ENCODE measurements around the gene ZCCHC12. TPM values are rescaled to one million over a fixed set of nuclear protein-coding genes. Genes with fewer than 3 reads are reported as not detected.

ZCCHC12 gene
- total RNA-seq, 1 experiment from 2014 or later, result 0.89 TPM

DNA sequence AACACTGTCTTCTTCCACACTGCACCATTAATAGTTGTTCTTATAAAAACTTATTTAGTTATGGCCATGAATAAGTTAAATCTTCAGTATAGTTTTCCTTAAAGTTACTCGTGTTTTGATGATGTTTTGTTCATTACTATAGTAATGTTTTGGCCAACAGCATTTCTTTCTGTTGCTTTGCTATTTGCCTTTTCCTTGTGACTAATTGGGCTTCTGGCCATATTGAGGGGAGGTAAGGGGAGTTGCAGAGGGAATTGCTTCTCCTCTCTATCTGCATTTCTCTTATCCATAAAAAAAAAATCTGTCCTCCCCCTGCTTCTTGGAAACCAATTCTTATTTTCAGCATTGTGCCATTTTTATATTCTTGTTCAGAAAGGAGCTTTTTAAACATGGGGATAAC is 42.7 kb upstream of the ZCCHC12 start (continued):
- TF ChIP-seq ZFX (IDR thresholded peaks at IDR 0.05) (no peak), CBX3 (IDR thresholded peaks at IDR 0.05; ENCODE audit: low read depth) (no peak)

DNA sequence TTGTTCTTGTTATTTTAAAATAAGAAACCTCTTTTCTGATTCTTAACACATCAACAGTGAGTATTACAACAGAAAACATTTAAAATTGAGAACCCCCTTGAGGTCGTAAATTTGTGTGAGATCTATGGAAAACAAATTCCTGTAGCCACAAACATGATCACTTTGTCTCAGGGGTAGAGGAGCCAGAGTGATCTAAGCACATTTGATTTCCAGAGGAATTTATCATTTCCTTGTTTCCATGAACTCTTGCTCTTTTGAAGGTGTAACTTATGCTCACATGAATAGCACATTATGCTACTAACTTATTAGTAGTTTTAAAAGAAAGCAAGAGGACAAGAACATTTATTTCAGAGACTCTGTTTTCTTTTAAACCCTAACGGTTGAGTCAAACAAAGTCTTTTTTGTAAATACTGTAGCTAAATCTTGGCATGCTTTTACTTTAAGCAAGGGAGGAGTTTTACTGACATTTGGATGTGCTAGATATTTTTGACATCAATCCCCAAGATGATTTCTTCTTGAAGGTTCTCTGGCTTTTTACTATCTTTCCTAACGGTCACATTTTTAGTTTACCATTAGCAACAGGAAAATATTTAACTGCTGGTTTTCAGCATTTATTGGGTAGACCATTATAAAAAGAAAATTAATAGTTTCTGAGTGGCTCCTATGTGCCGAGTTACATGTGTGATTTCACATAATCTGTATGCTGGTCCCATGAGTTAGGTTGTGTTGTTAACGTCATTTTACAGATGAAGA is 27.9 kb upstream of the ZCCHC12 start:
- no peak overlapping the region for H2AFZ ChIP-seq (ENCODE audit: low read depth, low read length, poor library complexity, severe bottlenecking)
- ChIA-PET POLR2A (no interaction called here), CTCF (interaction anchor here (1.2 kb wide), 1 partner anchor 336 kb away, joined by 4 read pairs; no protein-coding TSS in a partner anchor), RAD21 (ENCODE audit: low non-redundant PET in 1 of 2, low total read pairs in 2 of 2, uncharacterized antibody in 2 of 2, unreplicated experiment in 2 of 2) (no interaction called here)
- no peaks in the 10 kb centered on the region for H3K9me2 ChIP-seq (ENCODE audit: insufficient read depth)
- no peaks in the 10 kb centered on the region for H3K36me3 ChIP-seq (ENCODE audit: control insufficient read depth in 1 of 2, insufficient read depth in 2 of 2, low read length in 2 of 2)
- intact Hi-C loops (cut with micrococcal nuclease), result no loop called here
- no peaks in the 10 kb centered on the region for H3K79me2 ChIP-seq (ENCODE audit: insufficient read depth, low read length)
- DNase-seq (ENCODE audit: low read depth, low spot score) (no peak), ATAC-seq (no peak)
- no peak overlapping the region for H3K27ac ChIP-seq (ENCODE audit: low read depth, low read length)
- TF ChIP-seq EGR1 (IDR thresholded peaks at IDR 0.05; ENCODE audit: low read depth) (no peak), EZH2 (IDR thresholded peaks at IDR 0.05) (no peak), FOSL1 (IDR thresholded peaks at IDR 0.05; ENCODE audit: low read depth) (no peak), CEBPB (IDR thresholded peaks at IDR 0.05; ENCODE audit: low read depth) (no peak), TCF7L2 (IDR thresholded peaks at IDR 0.05; ENCODE audit: borderline replicate concordance, extremely low read depth, insufficient read depth, insufficient read length) (no peak), CBX3 (IDR thresholded peaks at IDR 0.05; ENCODE audit: low read depth) (no peak), POLR2A (IDR thresholded peaks at IDR 0.05; ENCODE audit: borderline replicate concordance, extremely low read depth, insufficient read depth, insufficient read length) (no peak), EZH2phosphoT487 (IDR thresholded peaks at IDR 0.05; ENCODE audit: borderline replicate concordance) (no peak), SP1 (IDR thresholded peaks at IDR 0.05; ENCODE audit: low read depth) (no peak), JUND (IDR thresholded peaks at IDR 0.05) (no peak), YY1 (IDR thresholded peaks at IDR 0.05; ENCODE audit: extremely low read depth, insufficient replicate concordance, low read depth, low read length) (no peak), ZFX (IDR thresholded peaks at IDR 0.05) (no peak)
- TF ChIP-seq, protein P1, sequence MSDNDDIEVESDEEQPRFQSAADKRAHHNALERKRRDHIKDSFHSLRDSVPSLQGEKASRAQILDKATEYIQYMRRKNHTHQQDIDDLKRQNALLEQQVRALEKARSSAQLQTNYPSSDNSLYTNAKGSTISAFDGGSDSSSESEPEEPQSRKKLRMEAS (IDR thresholded peaks at IDR 0.05), result no peak
- no peaks in the 10 kb centered on the region for H3K27me3 ChIP-seq (ENCODE audit: insufficient read depth, low read length)
- H3K4me1 ChIP-seq (ENCODE audit: control insufficient read depth in 1 of 2, insufficient read depth in 2 of 2, low read length in 2 of 2), result no peaks in the 10 kb centered on the region
- no TSS peak for BruUV-seq (replicated peaks)
- H3K4me2 ChIP-seq (ENCODE audit: low read length), result no peak overlapping the region
- H4K20me1 ChIP-seq (ENCODE audit: insufficient read depth), result no peaks in the 10 kb centered on the region
- H3K9ac ChIP-seq (ENCODE audit: low read length), result no peak overlapping the region
- no peak overlapping the region for H3K4me3 ChIP-seq (replicated peaks in 1 of 2; ENCODE audit: low read depth in 1 of 2, low read length in 2 of 2)
- H3K9me3 ChIP-seq (ENCODE audit: control insufficient read depth in 1 of 2, insufficient read depth in 1 of 2, low read depth in 1 of 2, low read length in 2 of 2), result no peaks in the 10 kb centered on the region

Measured in HCT116 (cell line).